ENCODE results near the gene AKNAD1.

- TF ChIP-seq FOXP2 (optimal IDR thresholded peaks at IDR 0.05; ENCODE audit: control extremely low read depth, extremely low read length, insufficient read depth) (no peak), POLR2AphosphoS5 (IDR thresholded peaks at IDR 0.05; ENCODE audit: borderline replicate concordance, low read depth, low read length) (no peak), EZH2 (IDR thresholded peaks at IDR 0.05) (no peak)
Measured at GRCh38 chr1:108779455-108779854, 77.4 kb downstream of the AKNAD1 start.

Data from SK-N-MC (cell line).